K562 (cell line): Measurements from ENCODE around the gene METTL25B. TPM values are rescaled to one million over a fixed set of nuclear protein-coding genes. Genes with fewer than 3 reads are reported as not detected.

Experiments used
- CHD4 ChIP-seq: fragments of 200-600 bp; sonication (generic); IDR thresholded peaks from 3 replicates; pipeline ENCODE4 v1.6.1; 2012; ENCODE audit warnings: low read depth, mild to moderate bottlenecking, mixed read lengths, low read length, inconsistent platforms; ENCODE audit not compliant: insufficient read depth, insufficient replicate concordance, poor library complexity, severe bottlenecking
- E2F6 ChIP-seq, 2 experiments: IDR thresholded peaks; 2 replicates each; pipeline ENCODE4 v1.6.1; 2011; ENCODE audit warnings: borderline replicate concordance in 1 of 2, control low read depth in 1 of 2, low read depth in 1 of 2, low read length in 1 of 2, mild to moderate bottlenecking in 1 of 2, mixed read lengths in 1 of 2, moderate library complexity in 1 of 2; ENCODE audit not compliant: insufficient read depth in 1 of 2, insufficient read length in 1 of 2, poor library complexity in 1 of 2, severe bottlenecking in 1 of 2; ENCODE audit errors: extremely low read depth in 1 of 2
- EGR1 ChIP-seq: fragments of 450-650 bp; conservative IDR thresholded peaks from 2 replicates; pipeline ENCODE4 v1.6.1; 2017; ENCODE audit warnings: mild to moderate bottlenecking
- ELK1 ChIP-seq: sonication (generic); formaldehyde crosslinking; IDR thresholded peaks from 2 replicates; pipeline ENCODE4 v1.8.1; 2022; ENCODE audit warnings: missing genetic modification reagents
- FOXM1 ChIP-seq, 2 experiments: fragments of 450-650 bp in 1 of 2; sonication (generic) in 1 of 2; formaldehyde crosslinking in 1 of 2; IDR thresholded peaks; 2 replicates each; pipeline versions ENCODE4 v1.6.1 to v1.9.0; 2017 to 2022; ENCODE audit warnings: low read depth in 2 of 2, mild to moderate bottlenecking in 2 of 2, missing genetic modification reagents in 1 of 2, moderate library complexity in 1 of 2
- ID3 ChIP-seq, 2 experiments: fragments of 250-450 bp in 1 of 2; fragments of 450-650 bp in 1 of 2; sonication (Bioruptor Pico) in 1 of 2; IDR thresholded peaks; 2 replicates each; pipeline versions ENCODE4 v1.6.1 to v1.8.0; 2016 to 2021; ENCODE audit warnings: mild to moderate bottlenecking in 2 of 2, moderate library complexity in 2 of 2, missing compliant biosample characterization in 1 of 2, missing genetic modification characterization in 1 of 2
- KDM5B ChIP-seq: fragments of 200-600 bp; sonication (generic); IDR thresholded peaks from 2 replicates; pipeline ENCODE4 v1.6.1; 2012; ENCODE audit warnings: low read depth, mild to moderate bottlenecking, moderate library complexity, low read length, control low read depth, inconsistent platforms; ENCODE audit not compliant: insufficient replicate concordance
- MIER1 ChIP-seq: fragments of 450-650 bp; IDR thresholded peaks from 2 replicates; pipeline ENCODE4 v1.6.1; 2016; ENCODE audit warnings: antibody characterized with exemption, mild to moderate bottlenecking, low read depth
- MLLT1 ChIP-seq, 2 experiments: fragments of 450-650 bp; IDR thresholded peaks; 2 replicates each; pipeline ENCODE4 v1.6.1; 2016
- MTA1 ChIP-seq: fragments of 450-650 bp; IDR thresholded peaks from 2 replicates; pipeline ENCODE4 v1.6.1; 2017; ENCODE audit warnings: borderline replicate concordance
- NKRF ChIP-seq: fragments of 450-650 bp; IDR thresholded peaks from 2 replicates; pipeline ENCODE4 v1.6.1; 2016; ENCODE audit warnings: borderline replicate concordance
- RHOXF2B ChIP-seq: fragments of 250-450 bp; sonication (Bioruptor Pico); conservative IDR thresholded peaks from 2 replicates; pipeline ENCODE4 v1.5.1; 2021
- RUNX1 ChIP-seq: sonication (generic); IDR thresholded peaks from 2 replicates; pipeline ENCODE4 v1.6.1; 2016; ENCODE audit warnings: antibody characterized with exemption, low read depth
- SIN3A ChIP-seq, 2 experiments: fragments of 150-350 bp in 1 of 2; IDR thresholded peaks; 2 replicates each; pipeline ENCODE4 v1.6.1; 2011 to 2016; ENCODE audit warnings: borderline replicate concordance in 2 of 2, low read depth in 2 of 2, low read length in 2 of 2, mild to moderate bottlenecking in 2 of 2, moderate library complexity in 2 of 2; ENCODE audit not compliant: control insufficient read depth in 1 of 2
- SNIP1 ChIP-seq: fragments of 450-650 bp; IDR thresholded peaks from 2 replicates; pipeline ENCODE4 v1.7.1; 2017; ENCODE audit warnings: low read depth, mild to moderate bottlenecking
- TCF7 ChIP-seq: sonication (generic); IDR thresholded peaks from 2 replicates; pipeline ENCODE4 v1.6.1; 2016; ENCODE audit warnings: antibody characterized with exemption, borderline replicate concordance
- ZBTB12 ChIP-seq: fragments of 250-450 bp; sonication (Bioruptor Pico); IDR thresholded peaks from 2 replicates; pipeline ENCODE4 v1.4.0; 2020
- ZEB2 ChIP-seq: fragments of 450-650 bp; IDR thresholded peaks from 2 replicates; pipeline ENCODE4 v1.6.1; 2016
- ZFPM2 ChIP-seq: fragments of 250-450 bp; sonication (Bioruptor Pico); IDR thresholded peaks from 2 replicates; pipeline ENCODE4 v1.5.1; 2022; ENCODE audit warnings: mild to moderate bottlenecking
- polyA plus RNA-seq, 8 experiments: library from polyadenylated mRNA; depleted of rRNA in 4 of 8; stranded (reverse) in 5 of 8; unstranded in 3 of 8; fragments of >200 nt; fragmentation: Nextera tagmentation in 2 of 8; fragmentation: Illumina TruSeq in 1 of 8; extraction: Ambion mirVana in 2 of 8; extraction: Trizol in 1 of 8; gene quantifications; 2 replicates each; pipeline versions ENCODE4 v1.2.1 to v1.2.3, GENCODE V29; 2011 to 2014; ENCODE audit warnings: inconsistent platforms in 1 of 8, missing spikeins in 1 of 8
- total RNA-seq, 7 experiments: library from RNA; depleted of rRNA in 6 of 7; stranded (reverse); fragments of >200 nt in 6 of 7; fragmentation: Illumina TruSeq in 2 of 7; extraction: Trizol in 2 of 7; gene quantifications; 2 replicates each; pipeline versions ENCODE4 v1.2.1 to v1.2.3, GENCODE V29; 2011 to 2021; ENCODE audit warnings: low replicate concordance in 1 of 7

The METTL25B gene
- total and polyA plus RNA-seq, 9 of the 15 experiments (the other 6 are each of a cell fraction or from before 2014, with no cell fraction given), result 7.7 to 48.3 (median 33.1) TPM

GRCh38 chr1:156750191-156750672 lies 22.0 kb downstream of the METTL25B start (continued):
- TF ChIP-seq ID3 (CRISPR knock-in tag; IDR thresholded peaks at IDR 0.05) (no peak), ID3 (tag; IDR thresholded peaks at IDR 0.05) (0 out of 2 replicates have a peak, but pooled peaks have one; percentile 13), ZFPM2 (no peak), MLLT1 (IDR thresholded peaks at IDR 0.05) (no peak), NKRF (0 out of 2 replicates have a peak, but pooled peaks have one; percentile 30), EGR1 (peak; percentile 72), TCF7 (no peak), SNIP1 (no peak), E2F6 (IDR thresholded peaks at IDR 0.05; ENCODE audit: borderline replicate concordance in 1 of 2, extremely low read depth in 1 of 2, insufficient read depth in 1 of 2, insufficient read length in 1 of 2, low read depth in 1 of 2, low read length in 1 of 2, poor library complexity in 1 of 2, severe bottlenecking in 1 of 2) (peak in 1 of 2 experiments; percentile 3), RHOXF2B (CRISPR knock-in tag) (0 out of 2 replicates have a peak, but pooled peaks have one; percentile 18), MIER1 (no peak), KDM5B (peak; percentile 49), FOXM1 (IDR thresholded peaks at IDR 0.05; ENCODE audit: low read depth) (no peak), FOXM1 (CRISPR knock-in tag; IDR thresholded peaks at IDR 0.05; ENCODE audit: low read depth) (no peak), RUNX1 (no peak), ZBTB12 (CRISPR knock-in tag) (no peak), SIN3A (IDR thresholded peaks at IDR 0.05; ENCODE audit: borderline replicate concordance in 2 of 2, control insufficient read depth in 1 of 2, low read depth in 2 of 2, low read length in 2 of 2) (peak; percentile 39 to 70; a peak in 1 of 4 replicates), MTA1 (no peak), ZEB2 (peak; percentile 24; the same call in 1 of the 2 replicates), CHD4 (no peak), ELK1 (no peak)
